SK-N-SH (cell line): ENCODE measurements around the gene RCAN2.

ENCODE experiments used
- EP300 ChIP-seq, 2 experiments: IDR thresholded peaks; 2 replicates each; pipeline versions ENCODE4 v1.4.0 to v1.6.1; 2012; ENCODE audit warnings: borderline replicate concordance in 1 of 2, low read depth in 1 of 2, low read length in 1 of 2
- EZH2phosphoT487 ChIP-seq: fragments of 200-600 bp; sonication (generic); IDR thresholded peaks from 2 replicates; pipeline ENCODE4 v1.6.1; 2017; ENCODE audit warnings: low read depth, mixed run types, mild to moderate bottlenecking, antibody characterized with exemption, moderate library complexity, borderline replicate concordance
- MXI1 ChIP-seq: IDR thresholded peaks from 2 replicates; pipeline ENCODE4 v1.6.1; 2012; ENCODE audit warnings: mild to moderate bottlenecking, low read depth, low read length, improper control_type of control experiment
- POLR2AphosphoS5 ChIP-seq: IDR thresholded peaks from 2 replicates; pipeline ENCODE4 v1.6.1; 2012; ENCODE audit warnings: low read depth, low read length
- RAD21 ChIP-seq: IDR thresholded peaks from 2 replicates; pipeline ENCODE4 v1.6.1; 2012; ENCODE audit warnings: mild to moderate bottlenecking, low read length
- YY1 ChIP-seq: IDR thresholded peaks from 2 replicates; pipeline ENCODE4 v1.4.0; 2012; ENCODE audit warnings: low read depth, mild to moderate bottlenecking
- TF ChIP-seq, protein P1 (sequence below): fragments of 200-600 bp; sonication (generic); IDR thresholded peaks from 2 replicates; pipeline ENCODE4 v1.6.1; 2017; ENCODE audit warnings: antibody characterized with exemption, mild to moderate bottlenecking, moderate library complexity
- TF ChIP-seq, protein P2 (sequence below): IDR thresholded peaks from 2 replicates; pipeline ENCODE4 v1.6.1; 2012; ENCODE audit warnings: mild to moderate bottlenecking, low read depth, low read length, moderate library complexity

DNA sequence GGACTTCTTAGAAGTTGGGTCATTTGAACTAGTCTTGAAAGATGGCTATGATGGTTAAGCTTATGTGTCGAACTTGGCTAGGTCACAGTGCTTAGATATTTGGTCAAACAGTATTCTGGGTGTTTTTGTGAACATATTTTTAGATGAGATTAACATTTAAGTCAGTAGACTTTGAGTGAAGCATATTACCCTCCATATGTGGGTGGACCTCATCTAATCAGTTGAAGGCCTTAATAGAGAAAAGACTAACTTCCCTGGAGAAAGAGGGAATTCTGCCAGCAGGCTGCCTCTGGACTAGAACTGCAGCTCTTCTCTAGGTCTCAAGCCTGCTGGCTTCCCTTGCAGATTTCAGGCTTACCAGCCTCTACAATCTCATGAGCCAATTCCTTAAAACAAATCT, 76.9 kb downstream of the RCAN2 start:
- no peak for TF ChIP-seq EZH2phosphoT487
- TF ChIP-seq MXI1: no peak
- TF ChIP-seq POLR2AphosphoS5: no peak
- TF ChIP-seq, protein P1, sequence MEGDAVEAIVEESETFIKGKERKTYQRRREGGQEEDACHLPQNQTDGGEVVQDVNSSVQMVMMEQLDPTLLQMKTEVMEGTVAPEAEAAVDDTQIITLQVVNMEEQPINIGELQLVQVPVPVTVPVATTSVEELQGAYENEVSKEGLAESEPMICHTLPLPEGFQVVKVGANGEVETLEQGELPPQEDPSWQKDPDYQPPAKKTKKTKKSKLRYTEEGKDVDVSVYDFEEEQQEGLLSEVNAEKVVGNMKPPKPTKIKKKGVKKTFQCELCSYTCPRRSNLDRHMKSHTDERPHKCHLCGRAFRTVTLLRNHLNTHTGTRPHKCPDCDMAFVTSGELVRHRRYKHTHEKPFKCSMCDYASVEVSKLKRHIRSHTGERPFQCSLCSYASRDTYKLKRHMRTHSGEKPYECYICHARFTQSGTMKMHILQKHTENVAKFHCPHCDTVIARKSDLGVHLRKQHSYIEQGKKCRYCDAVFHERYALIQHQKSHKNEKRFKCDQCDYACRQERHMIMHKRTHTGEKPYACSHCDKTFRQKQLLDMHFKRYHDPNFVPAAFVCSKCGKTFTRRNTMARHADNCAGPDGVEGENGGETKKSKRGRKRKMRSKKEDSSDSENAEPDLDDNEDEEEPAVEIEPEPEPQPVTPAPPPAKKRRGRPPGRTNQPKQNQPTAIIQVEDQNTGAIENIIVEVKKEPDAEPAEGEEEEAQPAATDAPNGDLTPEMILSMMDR: no peak
- TF ChIP-seq EP300 (IDR thresholded peaks at IDR 0.05; ENCODE audit: borderline replicate concordance in 1 of 2, low read depth in 1 of 2, low read length in 1 of 2): no peak
- TF ChIP-seq, protein P2, sequence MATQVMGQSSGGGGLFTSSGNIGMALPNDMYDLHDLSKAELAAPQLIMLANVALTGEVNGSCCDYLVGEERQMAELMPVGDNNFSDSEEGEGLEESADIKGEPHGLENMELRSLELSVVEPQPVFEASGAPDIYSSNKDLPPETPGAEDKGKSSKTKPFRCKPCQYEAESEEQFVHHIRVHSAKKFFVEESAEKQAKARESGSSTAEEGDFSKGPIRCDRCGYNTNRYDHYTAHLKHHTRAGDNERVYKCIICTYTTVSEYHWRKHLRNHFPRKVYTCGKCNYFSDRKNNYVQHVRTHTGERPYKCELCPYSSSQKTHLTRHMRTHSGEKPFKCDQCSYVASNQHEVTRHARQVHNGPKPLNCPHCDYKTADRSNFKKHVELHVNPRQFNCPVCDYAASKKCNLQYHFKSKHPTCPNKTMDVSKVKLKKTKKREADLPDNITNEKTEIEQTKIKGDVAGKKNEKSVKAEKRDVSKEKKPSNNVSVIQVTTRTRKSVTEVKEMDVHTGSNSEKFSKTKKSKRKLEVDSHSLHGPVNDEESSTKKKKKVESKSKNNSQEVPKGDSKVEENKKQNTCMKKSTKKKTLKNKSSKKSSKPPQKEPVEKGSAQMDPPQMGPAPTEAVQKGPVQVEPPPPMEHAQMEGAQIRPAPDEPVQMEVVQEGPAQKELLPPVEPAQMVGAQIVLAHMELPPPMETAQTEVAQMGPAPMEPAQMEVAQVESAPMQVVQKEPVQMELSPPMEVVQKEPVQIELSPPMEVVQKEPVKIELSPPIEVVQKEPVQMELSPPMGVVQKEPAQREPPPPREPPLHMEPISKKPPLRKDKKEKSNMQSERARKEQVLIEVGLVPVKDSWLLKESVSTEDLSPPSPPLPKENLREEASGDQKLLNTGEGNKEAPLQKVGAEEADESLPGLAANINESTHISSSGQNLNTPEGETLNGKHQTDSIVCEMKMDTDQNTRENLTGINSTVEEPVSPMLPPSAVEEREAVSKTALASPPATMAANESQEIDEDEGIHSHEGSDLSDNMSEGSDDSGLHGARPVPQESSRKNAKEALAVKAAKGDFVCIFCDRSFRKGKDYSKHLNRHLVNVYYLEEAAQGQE: no peak
- TF ChIP-seq RAD21: no peak
- no peak for TF ChIP-seq YY1
